GM12878 (cell line): ENCODE measurements around the gene FAT1. TPM values are rescaled to one million over a fixed set of nuclear protein-coding genes. Genes with fewer than 3 reads are reported as not detected.

Experiments
- ATAC-seq: fragments of 200-7000 bp; cut with Tn5 transposase; 3 replicates; pipeline ENCODE4 v1.9.1; 2020; ENCODE audit warnings: mild to moderate bottlenecking, moderate library complexity
- BruUV-seq: library from RNA; stranded (reverse); fragments of 400-500 nt; replicated peaks from 2 replicates; lab custom pipeline; 2021; lab: Mats Ljungman, UMichigan
- CTCF ChIA-PET: fragments of 300-600 bp; sonication (Branson Sonifier 250); formaldehyde crosslinking; extraction: SDS; loops from one replicate; lab custom pipeline; 2021; ENCODE audit warnings: inconsistent platforms; lab: Yijun Ruan, JAX
- POLR2A ChIA-PET: fragments of 350-600 bp; formaldehyde crosslinking; extraction: SDS; loops from one replicate; lab custom pipeline; 2021; ENCODE audit warnings: inconsistent platforms; lab: Charles Lee
- RAD21 ChIA-PET: fragments of 300-600 bp; sonication (Branson Sonifier 250); formaldehyde crosslinking; loops from one replicate; lab custom pipeline; 2023; ENCODE audit warnings: antibody characterized with exemption; ENCODE audit not compliant: unreplicated experiment; lab: Charles Lee
- SMC1A ChIA-PET: fragments of 300-600 bp; sonication (Branson Sonifier 250); formaldehyde crosslinking; loops from one replicate; lab custom pipeline; 2023; ENCODE audit not compliant: unreplicated experiment, uncharacterized antibody; lab: Charles Lee
- DNase-seq: peaks from one replicate; pipeline ENCODE4 v3.0.0-alpha.2; 2011; ENCODE audit warnings: low read depth, low spot score
- FAIRE-seq: peaks from 3 replicates; lab custom pipeline; 2011; peaks lifted over from hg19 to GRCh38; lab: Jason Lieb, UNC
- H2AFZ ChIP-seq: 2 replicates; pipeline ENCODE4 v1.6.0; 2011; ENCODE audit warnings: low read depth, low read length, control low read depth; ENCODE audit not compliant: control insufficient read depth
- H3K27ac ChIP-seq: 2 replicates; pipeline ENCODE4 v1.5.1; 2011; ENCODE audit warnings: control low read depth; ENCODE audit not compliant: control insufficient read depth, insufficient read depth
- H3K27me3 ChIP-seq, 2 experiments: replicated peaks in 1 of 2; 2 replicates each; pipeline versions ENCODE4 v1.6.0 to v1.6.1; 2011; ENCODE audit warnings: low read length in 1 of 2; ENCODE audit not compliant: control insufficient read depth in 2 of 2, insufficient read depth in 2 of 2
- H3K36me3 ChIP-seq, 2 experiments: 2 replicates each; pipeline ENCODE4 v1.5.1; 2011; ENCODE audit warnings: low read length in 1 of 2; ENCODE audit not compliant: control insufficient read depth in 2 of 2, insufficient read depth in 2 of 2
- H3K4me1 ChIP-seq: 2 replicates; pipeline ENCODE4 v1.6.1; 2011; ENCODE audit warnings: mild to moderate bottlenecking, low read length, moderate library complexity, mixed read lengths; ENCODE audit not compliant: control insufficient read depth, insufficient read depth
- H3K4me2 ChIP-seq: 2 replicates; pipeline ENCODE4 v1.6.0; 2011; ENCODE audit warnings: control low read depth; ENCODE audit not compliant: control insufficient read depth, insufficient read depth
- H3K4me3 ChIP-seq: fragments of 200-600 bp; sonication (generic); 2 replicates; pipeline ENCODE4 v1.5.1; 2016
- H3K79me2 ChIP-seq: 2 replicates; pipeline ENCODE4 v1.6.0; 2011; ENCODE audit warnings: low read length; ENCODE audit not compliant: control insufficient read depth, insufficient read depth
- H3K9ac ChIP-seq: 2 replicates; pipeline ENCODE4 v1.8.0; 2011; ENCODE audit warnings: low read length, control low read depth, mixed read lengths; ENCODE audit not compliant: control insufficient read depth, insufficient read depth
- H3K9me3 ChIP-seq: replicated peaks from 3 replicates; pipeline ENCODE4 v1.5.1; 2011; ENCODE audit warnings: mild to moderate bottlenecking, low read length; ENCODE audit not compliant: control insufficient read depth, insufficient read depth
- H4K20me1 ChIP-seq: 2 replicates; pipeline ENCODE4 v1.6.0; 2011; ENCODE audit not compliant: control insufficient read depth, insufficient read depth
- BCL3 ChIP-seq: IDR thresholded peaks from 2 replicates; pipeline ENCODE4 v1.6.1; 2011; ENCODE audit warnings: borderline replicate concordance, low read depth, mild to moderate bottlenecking, moderate library complexity, low read length; ENCODE audit not compliant: insufficient read depth, poor library complexity, severe bottlenecking
- TCF12 ChIP-seq: IDR thresholded peaks from 2 replicates; pipeline ENCODE4 v1.6.1; 2011; ENCODE audit warnings: low read depth, mild to moderate bottlenecking, low read length
- ZNF24 ChIP-seq: fragments of 450-650 bp; IDR thresholded peaks from 2 replicates; pipeline ENCODE4 v1.6.1; 2017; ENCODE audit warnings: antibody characterized with exemption, mild to moderate bottlenecking
- WGBS: methylation state at CpG from one replicate; pipeline ENCODE4 v1.1.6; 2016; ENCODE audit warnings: low lambda C conversion rate; ENCODE audit not compliant: insufficient replicate concordance, insufficient coverage; ENCODE audit errors: missing lambda C conversion rate; 5-methylcytosine and 5-hydroxymethylcytosine counted together
- in situ Hi-C: fragments of 300-500 bp; cut with MboI; formaldehyde crosslinking; loops from 9 replicates; pipeline ENCODE4 v1.14.3; 2018; ENCODE audit warnings: mixed read lengths
- intact Hi-C: fragments of 100-400 bp; cut with micrococcal nuclease; formaldehyde crosslinking; loops from one replicate; pipeline ENCODE4 v1.14.2; 2022; ENCODE audit not compliant: unreplicated experiment
- polyA plus RNA-seq, 11 experiments: library from polyadenylated mRNA; depleted of rRNA in 4 of 11; unstranded in 6 of 11; stranded (reverse) in 5 of 11; fragments of >200 nt; fragmentation: Nextera tagmentation in 4 of 11; fragmentation: Illumina TruSeq in 1 of 11; extraction: Ambion mirVana in 4 of 11; extraction: Trizol in 1 of 11; gene quantifications; 1 replicate in 1 of 11; 2 replicates in 10 of 11; pipeline versions ENCODE4 v1.2.1 to v1.2.3, GENCODE V29; 2011 to 2016; ENCODE audit warnings: inconsistent platforms in 2 of 11, missing spikeins in 2 of 11, low read depth in 1 of 11
- total RNA-seq, 4 experiments: library from RNA; depleted of rRNA in 3 of 4; stranded (reverse); fragments of >200 nt in 3 of 4; fragmentation: Illumina TruSeq in 1 of 4; extraction: Trizol in 1 of 4; gene quantifications; 2 replicates each; pipeline versions ENCODE4 v1.2.1 to v1.2.3, GENCODE V29; 2013 to 2021

FAT1 gene
- total and polyA plus RNA-seq, 10 of the 15 experiments (the other 5 are each of a cell fraction or from before 2014, with no cell fraction given), result 0.04 to 11.8 (median 0.11) TPM; not detected in 1

GRCh38 chr4:186736466-186736865 is 12.8 kb upstream of the FAT1 start:
- Histone ChIP-seq H3K27ac (no peak overlapping the region), H3K4me3 (no peak overlapping the region), H3K9ac (no peak overlapping the region), H3K36me3 (no peaks in the 10 kb centered on the region), H2AFZ (no peak overlapping the region), H3K79me2 (no peaks in the 10 kb centered on the region), H3K9me3 (no peaks in the 10 kb centered on the region; the same call in 2 of the 3 replicates), H3K27me3 (no peaks in the 10 kb centered on the region), H3K4me2 (no peak overlapping the region), H4K20me1 (no peaks in the 10 kb centered on the region), H3K4me1 (no peaks in the 10 kb centered on the region)
- no peak for FAIRE-seq
- no peak for TF ChIP-seq TCF12
- ChIA-PET POLR2A (no interaction called here), RAD21 (no interaction called here), CTCF (no interaction called here), SMC1A (no interaction called here)
- in situ Hi-C loops, result no loop called here
- ATAC-seq, result no peak
- DNase-seq, result no peak
- WGBS, result 76% methylated on average over 6 of the region's 6 CpGs
- no TSS peak for BruUV-seq
- intact Hi-C loops, result no loop called here

- no peak for FAIRE-seq
- H3K27me3 ChIP-seq, result no peaks in the 10 kb centered on the region
- BruUV-seq, result no TSS peak
Observed at GRCh38 chr4:186734251-186734650, 10.6 kb upstream of the FAT1 start.

More at GRCh38 chr4:186734251-186734650, 10.6 kb upstream of the FAT1 start:
- H3K79me2 ChIP-seq, result no peaks in the 10 kb centered on the region
- WGBS, result 36% methylated on average over 7 of the region's 7 CpGs
- no peaks in the 10 kb centered on the region for H3K4me1 ChIP-seq
- DNase-seq, result no peak
- ChIA-PET POLR2A (no interaction called here), CTCF (no interaction called here), SMC1A (no interaction called here), RAD21 (no interaction called here)
- no peaks in the 10 kb centered on the region for H3K36me3 ChIP-seq
- no peaks in the 10 kb centered on the region; the same call in 2 of the 3 replicates for H3K9me3 ChIP-seq
- no peak overlapping the region for H3K9ac ChIP-seq
- no peaks in the 10 kb centered on the region for H4K20me1 ChIP-seq
- intact Hi-C loops, result no loop called here
- in situ Hi-C loops, result no loop called here
- H3K27ac ChIP-seq, result no peak overlapping the region
- no peak overlapping the region for H2AFZ ChIP-seq
- no peak for ATAC-seq
- no peak overlapping the region for H3K4me2 ChIP-seq
- TF ChIP-seq ZNF24 (no peak), BCL3 (peak; percentile 37)
- no peak overlapping the region for H3K4me3 ChIP-seq
